Measurements from ENCODE around the gene PHC2. TPM values are rescaled to one million over a fixed set of nuclear protein-coding genes. Genes with fewer than 3 reads are reported as not detected.
A peak's percentile ranks its signal among the peaks of the same experiment; 100 is the strongest.

The PHC2 gene
- total RNA-seq, 1 donor from 2014 or later = 99.5 TPM

DNA sequence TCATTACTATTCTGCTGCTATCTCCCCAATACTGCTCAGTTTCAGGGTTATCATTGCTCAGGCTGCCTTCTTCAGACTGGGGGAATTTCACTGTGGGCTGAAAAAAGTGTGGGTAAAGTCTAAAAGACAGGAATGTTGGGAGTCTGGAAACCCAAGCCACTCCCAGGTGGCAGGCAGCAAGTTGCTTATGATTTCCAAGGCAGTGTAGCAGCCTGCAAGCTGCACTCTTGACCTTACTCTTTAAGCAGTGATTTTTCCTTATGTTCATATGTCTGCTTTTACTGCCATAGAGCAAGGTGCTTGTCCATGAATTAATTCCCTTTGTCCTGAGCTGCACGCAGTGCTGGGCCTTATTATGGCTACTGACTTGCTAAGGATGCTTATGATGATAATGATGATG is 53.1 kb downstream of the PHC2 start:
- DNase-seq (ENCODE audit: low spot score in 2 of 2, unreplicated experiment in 2 of 2) = no peak
- H3K9me3 Mint-ChIP-seq = no peaks in the 10 kb centered on the region
- TF ChIP-seq, protein P1, sequence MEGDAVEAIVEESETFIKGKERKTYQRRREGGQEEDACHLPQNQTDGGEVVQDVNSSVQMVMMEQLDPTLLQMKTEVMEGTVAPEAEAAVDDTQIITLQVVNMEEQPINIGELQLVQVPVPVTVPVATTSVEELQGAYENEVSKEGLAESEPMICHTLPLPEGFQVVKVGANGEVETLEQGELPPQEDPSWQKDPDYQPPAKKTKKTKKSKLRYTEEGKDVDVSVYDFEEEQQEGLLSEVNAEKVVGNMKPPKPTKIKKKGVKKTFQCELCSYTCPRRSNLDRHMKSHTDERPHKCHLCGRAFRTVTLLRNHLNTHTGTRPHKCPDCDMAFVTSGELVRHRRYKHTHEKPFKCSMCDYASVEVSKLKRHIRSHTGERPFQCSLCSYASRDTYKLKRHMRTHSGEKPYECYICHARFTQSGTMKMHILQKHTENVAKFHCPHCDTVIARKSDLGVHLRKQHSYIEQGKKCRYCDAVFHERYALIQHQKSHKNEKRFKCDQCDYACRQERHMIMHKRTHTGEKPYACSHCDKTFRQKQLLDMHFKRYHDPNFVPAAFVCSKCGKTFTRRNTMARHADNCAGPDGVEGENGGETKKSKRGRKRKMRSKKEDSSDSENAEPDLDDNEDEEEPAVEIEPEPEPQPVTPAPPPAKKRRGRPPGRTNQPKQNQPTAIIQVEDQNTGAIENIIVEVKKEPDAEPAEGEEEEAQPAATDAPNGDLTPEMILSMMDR (IDR thresholded peaks at IDR 0.05; ENCODE audit: unreplicated experiment) = no peak
- H3K27me3 Mint-ChIP-seq (ENCODE audit: low read depth) = no peaks in the 10 kb centered on the region
- peaks cover 4% of the 10 kb centered on the region for H3K36me3 Mint-ChIP-seq
- H3K4me3 Mint-ChIP-seq = no peak overlapping the region
- H3K27ac Mint-ChIP-seq = peak overlapping the region; percentile 82
- H3K4me1 Mint-ChIP-seq = peaks cover 46% of the 10 kb centered on the region

DNA sequence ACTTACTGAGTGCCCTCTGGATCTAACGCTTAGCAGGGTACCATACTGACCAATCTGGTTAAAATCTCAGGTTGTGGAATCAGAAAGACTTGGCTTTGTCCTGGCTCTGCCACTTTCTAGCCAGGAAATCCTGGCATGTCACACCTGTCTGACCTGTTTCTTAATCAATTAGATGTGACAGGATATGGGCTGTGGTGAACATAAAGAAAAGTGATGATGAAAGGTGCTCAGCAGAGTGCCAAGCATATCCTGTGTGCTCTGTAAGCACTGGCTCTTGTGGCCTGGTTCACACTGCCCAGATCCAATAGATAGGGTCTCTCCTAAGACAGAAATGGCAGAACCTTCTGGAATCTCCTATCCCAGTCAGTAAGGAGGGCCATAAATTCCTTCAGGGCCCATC is 53.9 kb downstream of the PHC2 start:
- H3K4me3 Mint-ChIP-seq = no peak overlapping the region
- H3K9me3 Mint-ChIP-seq = no peaks in the 10 kb centered on the region
- H3K27me3 Mint-ChIP-seq (ENCODE audit: low read depth) = no peaks in the 10 kb centered on the region
- no peak for DNase-seq (ENCODE audit: low spot score in 2 of 2, unreplicated experiment in 2 of 2)
- TF ChIP-seq, protein P1 (IDR thresholded peaks at IDR 0.05; ENCODE audit: unreplicated experiment) = no peak
- no peak overlapping the region for H3K27ac Mint-ChIP-seq
- H3K36me3 Mint-ChIP-seq = peaks cover 4% of the 10 kb centered on the region
- peaks cover 38% of the 10 kb centered on the region for H3K4me1 Mint-ChIP-seq

DNA sequence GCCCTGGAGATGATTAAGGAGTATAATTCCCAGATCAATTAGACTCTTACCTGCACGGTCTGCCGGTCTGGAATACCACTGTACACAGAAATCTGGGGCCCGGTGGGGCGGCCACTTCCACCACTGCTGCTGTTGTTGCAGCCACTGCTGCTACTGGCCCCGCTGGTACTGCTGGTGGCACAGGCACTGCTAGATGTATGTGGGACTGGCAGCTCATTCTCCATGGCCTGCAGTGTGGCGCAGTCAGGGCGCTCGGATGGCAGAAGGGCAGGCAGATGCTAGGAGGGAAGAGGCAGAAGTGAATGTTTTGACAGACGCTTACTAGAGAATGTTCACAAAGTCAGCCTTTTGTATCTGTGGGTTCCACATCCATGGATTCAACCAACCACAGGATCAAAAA is 55.6 kb downstream of the PHC2 start:
- no peak overlapping the region for H3K27ac Mint-ChIP-seq
- no peak overlapping the region for H3K4me3 Mint-ChIP-seq
- TF ChIP-seq, protein P1 (IDR thresholded peaks at IDR 0.05; ENCODE audit: unreplicated experiment) = no peak
- DNase-seq (ENCODE audit: low spot score in 2 of 2, unreplicated experiment in 2 of 2) = no peak
- H3K9me3 Mint-ChIP-seq = no peaks in the 10 kb centered on the region
- H3K4me1 Mint-ChIP-seq = peaks cover 31% of the 10 kb centered on the region
- H3K36me3 Mint-ChIP-seq = peaks cover 4% of the 10 kb centered on the region
- no peaks in the 10 kb centered on the region for H3K27me3 Mint-ChIP-seq (ENCODE audit: low read depth)

DNA sequence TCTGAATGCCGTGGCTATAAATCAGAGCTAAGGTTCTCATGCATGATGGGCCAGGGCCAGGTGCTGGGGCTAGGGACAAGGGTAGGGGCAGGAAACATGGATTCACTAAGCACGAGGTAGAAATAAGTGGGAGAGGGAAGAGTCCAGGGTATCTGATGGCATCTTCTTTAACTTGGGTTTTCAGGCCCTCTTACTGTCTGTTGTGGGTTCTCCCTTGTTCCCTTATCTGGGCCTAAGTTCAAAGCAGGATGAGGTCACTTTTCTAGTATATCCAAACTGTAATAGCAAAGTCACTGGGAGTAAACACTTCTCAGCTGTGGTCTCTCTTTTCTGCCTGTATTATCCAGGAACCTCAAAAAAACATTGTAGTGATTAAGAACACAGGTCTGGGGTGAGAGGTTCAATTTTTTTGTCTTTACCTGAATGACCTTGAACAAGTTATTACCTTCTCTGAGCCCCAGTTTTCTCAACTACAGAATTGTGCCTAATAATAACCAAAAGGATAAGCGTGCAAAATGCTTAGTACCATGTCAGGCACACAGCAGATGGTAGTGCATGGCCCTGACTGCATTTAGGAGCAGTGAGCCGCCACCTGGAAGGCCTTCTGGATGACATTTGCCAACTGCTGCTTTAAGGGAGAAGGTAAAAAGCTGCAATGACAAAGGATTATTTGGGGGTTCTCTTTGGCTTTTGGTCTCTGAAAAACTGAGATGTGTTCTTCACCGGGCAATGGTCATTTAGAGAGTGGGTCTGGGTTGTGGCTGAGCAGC is 56.4 kb downstream of the PHC2 start:
- Mint-ChIP-seq H3K4me1 (peaks cover 23% of the 10 kb centered on the region), H3K27ac (no peak overlapping the region), H3K36me3 (peaks cover 4% of the 10 kb centered on the region), H3K4me3 (no peak overlapping the region), H3K9me3 (no peaks in the 10 kb centered on the region), H3K27me3 (ENCODE audit: low read depth) (no peaks in the 10 kb centered on the region)
- no peak for DNase-seq (ENCODE audit: low spot score in 2 of 2, unreplicated experiment in 2 of 2)
- TF ChIP-seq, protein P1 (IDR thresholded peaks at IDR 0.05; ENCODE audit: unreplicated experiment) = no peak

DNA sequence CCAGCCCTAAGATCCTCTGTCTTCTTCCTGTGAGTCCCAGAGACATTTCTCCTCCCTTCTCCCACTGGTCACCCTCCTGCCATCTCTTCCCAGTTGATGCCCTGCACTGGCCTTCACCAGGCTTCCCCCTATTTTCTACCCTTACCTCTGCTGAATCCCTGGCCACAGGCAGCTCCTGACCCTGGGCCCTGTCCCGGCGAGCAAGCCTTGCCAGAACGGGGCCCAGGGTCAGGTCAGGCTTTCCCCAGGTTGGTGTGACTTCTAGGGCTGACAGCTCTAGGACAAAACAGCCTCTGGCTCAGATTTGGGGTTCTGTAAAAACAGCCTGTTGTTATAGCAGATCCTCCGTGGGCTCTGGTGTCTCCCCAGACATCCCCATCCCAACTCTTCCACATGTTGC is 57.3 kb downstream of the PHC2 start:
- Mint-ChIP-seq H3K27ac (no peak overlapping the region), H3K4me1 (peaks cover 18% of the 10 kb centered on the region), H3K9me3 (no peaks in the 10 kb centered on the region), H3K4me3 (no peak overlapping the region), H3K36me3 (peaks cover 4% of the 10 kb centered on the region), H3K27me3 (ENCODE audit: low read depth) (no peaks in the 10 kb centered on the region)
- TF ChIP-seq, protein P1 (IDR thresholded peaks at IDR 0.05; ENCODE audit: unreplicated experiment) = no peak
- no peak for DNase-seq (ENCODE audit: low spot score in 2 of 2, unreplicated experiment in 2 of 2)

All from mesothelial cell of epicardium (in vitro differentiated cells).